Osteoblast (primary cell): ENCODE data around the gene ZNF562. TPM values are rescaled to one million over a fixed set of nuclear protein-coding genes. Genes with fewer than 3 reads are reported as not detected.
A peak's percentile ranks its signal among the peaks of the same experiment; 100 is the strongest.

ENCODE experiments used
- DNase-seq: peaks from one replicate; pipeline ENCODE4 v3.0.0; 2011; ENCODE audit warnings: low spot score, mixed read lengths; ENCODE audit not compliant: insufficient read length; ENCODE audit errors: missing footprints
- H2AFZ ChIP-seq: 2 replicates; pipeline ENCODE4 v1.6.0; 2011; ENCODE audit warnings: mild to moderate bottlenecking, low read length
- H3K27ac ChIP-seq: 2 replicates; pipeline ENCODE4 v1.5.1; 2011; ENCODE audit warnings: mild to moderate bottlenecking, low read depth, low read length, moderate library complexity
- H3K27me3 ChIP-seq: 2 replicates; pipeline ENCODE4 v1.6.0; 2012; ENCODE audit warnings: mild to moderate bottlenecking, control low read depth, inconsistent platforms, low read length, moderate library complexity; ENCODE audit not compliant: insufficient read depth
- H3K36me3 ChIP-seq: 2 replicates; pipeline ENCODE4 v1.5.1; 2011; ENCODE audit warnings: mild to moderate bottlenecking, low read length, control low read depth, moderate library complexity; ENCODE audit not compliant: insufficient read depth
- H3K4me1 ChIP-seq: 2 replicates; pipeline ENCODE4 v1.5.1; 2011; ENCODE audit warnings: mild to moderate bottlenecking, low read length, control low read depth, moderate library complexity; ENCODE audit not compliant: insufficient read depth
- H3K4me2 ChIP-seq: 2 replicates; pipeline ENCODE4 v1.6.0; 2011; ENCODE audit warnings: mild to moderate bottlenecking, low read length; ENCODE audit not compliant: insufficient read depth
- H3K4me3 ChIP-seq: fragments of 200-600 bp; sonication (generic); 3 replicates; pipeline ENCODE4 v1.5.1; 2012; ENCODE audit warnings: mild to moderate bottlenecking, low read length, inconsistent platforms; ENCODE audit not compliant: insufficient read depth
- H3K79me2 ChIP-seq: 2 replicates; pipeline ENCODE4 v1.6.0; 2012; ENCODE audit warnings: mild to moderate bottlenecking, low read length, control low read depth, inconsistent platforms; ENCODE audit not compliant: insufficient read depth
- H3K9me3 ChIP-seq: 2 replicates; pipeline ENCODE4 v1.5.1; 2011; ENCODE audit warnings: low read depth, low read length, control low read depth
- H4K20me1 ChIP-seq: 2 replicates; pipeline ENCODE4 v1.6.0; 2012; ENCODE audit warnings: mild to moderate bottlenecking, low read length, control low read depth; ENCODE audit not compliant: insufficient read depth
- CTCF ChIP-seq: IDR thresholded peaks from 2 replicates; pipeline ENCODE4 v1.5.1; 2011; ENCODE audit warnings: mild to moderate bottlenecking, low read depth, low read length, moderate library complexity; ENCODE audit errors: extremely low read depth
- total RNA-seq: library from RNA; depleted of rRNA; stranded (reverse); fragments of >200 nt; gene quantifications from 2 replicates; pipeline ENCODE4 v1.2.3, GENCODE V29; 2012

Gene ZNF562
- total RNA-seq, 1 donor = 33.3 TPM

- Histone ChIP-seq H4K20me1 (no peaks in the 10 kb centered on the region), H3K9me3 (no peaks in the 10 kb centered on the region), H2AFZ (no peak overlapping the region), H3K4me2 (no peak overlapping the region), H3K36me3 (peaks cover 10% of the 10 kb centered on the region), H3K4me1 (peaks cover under 1% of the 10 kb centered on the region), H3K79me2 (no peaks in the 10 kb centered on the region), H3K4me3 (no peak overlapping the region), H3K27me3 (no peaks in the 10 kb centered on the region), H3K27ac (no peak overlapping the region)
- no peak for TF ChIP-seq CTCF
- no peak for DNase-seq
These were observed 47.0 kb downstream of the ZNF562 start for GRCh38 chr19:9627856-9628255.

- peaks cover 18% of the 10 kb centered on the region for H3K4me1 ChIP-seq
- no peaks in the 10 kb centered on the region for H3K27me3 ChIP-seq
- H4K20me1 ChIP-seq = no peaks in the 10 kb centered on the region
- no peak overlapping the region for H2AFZ ChIP-seq
- no peak for DNase-seq
- no peak for TF ChIP-seq CTCF
- H3K27ac ChIP-seq = no peak overlapping the region
- H3K36me3 ChIP-seq = peaks cover 18% of the 10 kb centered on the region
- H3K79me2 ChIP-seq = peaks cover 19% of the 10 kb centered on the region
- H3K4me2 ChIP-seq = peak overlapping the region; percentile 32
- H3K4me3 ChIP-seq = no peak overlapping the region
- H3K9me3 ChIP-seq = no peaks in the 10 kb centered on the region
These were observed 52.4 kb downstream of the ZNF562 start for GRCh38 chr19:9622531-9622930.

GRCh38 chr19:9621156-9622037 is 53.5 kb downstream of the ZNF562 start, which contains the start of gene ZNF561:
Gene ZNF561, minus strand, starts transcription at chr19:9621232. Its CDS starts 1,776 bp downstream, at chr19:9619456.
- peaks cover 29% of the 10 kb centered on the region for H3K36me3 ChIP-seq
- no peaks in the 10 kb centered on the region for H3K27me3 ChIP-seq
- DNase-seq = peak; percentile 93
- no peaks in the 10 kb centered on the region for H4K20me1 ChIP-seq
- peak within 1 kb of the TSS; percentile 88 for H3K4me2 ChIP-seq
- H2AFZ ChIP-seq = peak within 1 kb of the TSS; percentile 89
- peak within 1 kb of the TSS; percentile 93 for H3K27ac ChIP-seq
- TF ChIP-seq CTCF = no peak
- peaks cover 18% of the 10 kb centered on the region for H3K4me1 ChIP-seq
- H3K4me3 ChIP-seq = peak within 1 kb of the TSS; percentile 83
- peaks cover 21% of the 10 kb centered on the region for H3K79me2 ChIP-seq
- H3K9me3 ChIP-seq = no peaks in the 10 kb centered on the region

- H3K4me2 ChIP-seq = peak overlapping the region; percentile 88
- no peaks in the 10 kb centered on the region for H4K20me1 ChIP-seq
- no peaks in the 10 kb centered on the region for H3K9me3 ChIP-seq
- no peak for DNase-seq
- no peak for TF ChIP-seq CTCF
- H3K27ac ChIP-seq = peak overlapping the region; percentile 93
- no peaks in the 10 kb centered on the region for H3K27me3 ChIP-seq
- peak overlapping the region; percentile 89 for H2AFZ ChIP-seq
- peaks cover 35% of the 10 kb centered on the region for H3K36me3 ChIP-seq
- H3K79me2 ChIP-seq = peaks cover 21% of the 10 kb centered on the region
- peak overlapping the region; percentile 83 for H3K4me3 ChIP-seq
- peaks cover 18% of the 10 kb centered on the region for H3K4me1 ChIP-seq
These were observed 54.1 kb downstream of the ZNF562 start for GRCh38 chr19:9620842-9621155.
